Central memory CD4-positive, alpha-beta T cell (primary cell): ENCODE results near the gene FBXL7.

Experiments
- DNase-seq: peaks from one replicate; pipeline ENCODE4 v3.0.0; 2022

FBXL7 gene

DNA sequence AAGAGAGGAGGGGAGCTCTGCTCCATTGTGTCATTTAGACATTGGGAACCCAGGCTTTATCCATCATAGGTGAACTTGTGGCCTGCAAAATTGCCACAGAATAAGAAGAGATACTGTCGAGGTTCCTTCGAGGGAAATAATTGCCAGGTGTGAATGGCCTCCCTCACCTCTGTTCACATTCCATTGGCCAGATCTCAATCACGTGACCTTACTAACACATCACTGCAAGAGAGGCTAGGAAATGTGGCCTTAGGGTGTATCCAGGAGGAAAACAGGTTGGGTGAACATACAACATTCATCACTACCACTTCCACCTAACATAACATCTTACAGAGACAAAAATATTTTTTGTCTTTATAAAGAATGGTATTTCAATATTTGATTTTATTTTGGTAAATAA is 182.1 kb downstream of the FBXL7 start:
- no peak for DNase-seq

DNA sequence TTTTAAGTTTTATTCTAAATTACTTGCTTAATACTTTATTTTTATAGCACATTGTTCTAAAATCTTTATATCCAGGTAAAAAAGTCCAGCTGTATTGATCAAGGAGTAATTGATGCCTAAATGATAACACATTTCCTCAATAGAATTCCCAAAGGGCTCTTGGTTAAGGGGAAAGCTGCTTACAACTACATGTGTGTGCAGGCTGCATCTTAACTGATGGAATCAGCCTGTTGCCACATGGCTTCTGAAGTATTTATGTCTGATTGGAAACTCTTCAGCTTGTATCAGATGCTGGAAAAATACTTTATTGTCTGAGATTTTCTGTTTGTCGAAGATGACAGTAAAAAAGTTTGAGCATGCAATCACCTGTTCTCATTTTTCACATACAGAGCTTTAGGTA is 182.6 kb downstream of the FBXL7 start:
- no peak for DNase-seq

DNA sequence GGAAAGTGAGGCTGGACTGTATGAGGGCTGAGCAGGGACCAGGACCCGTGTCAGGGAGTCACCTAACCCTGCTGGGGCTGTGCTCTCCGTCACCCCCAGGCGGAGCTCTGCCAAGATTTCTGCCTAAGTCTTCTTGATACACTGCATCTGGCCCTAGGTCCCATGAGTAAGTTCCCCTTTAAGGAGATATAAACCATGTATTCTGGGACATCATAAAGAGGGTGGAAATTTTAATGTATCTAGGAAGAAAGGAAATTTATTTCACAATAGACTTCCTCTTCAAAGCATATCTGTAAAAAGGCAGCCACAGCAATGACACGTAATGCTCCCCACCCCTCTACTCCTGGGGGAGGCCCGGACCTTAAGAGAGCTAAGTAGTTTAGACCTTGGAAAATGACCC is 183.4 kb downstream of the FBXL7 start:
- no peak for DNase-seq

DNA sequence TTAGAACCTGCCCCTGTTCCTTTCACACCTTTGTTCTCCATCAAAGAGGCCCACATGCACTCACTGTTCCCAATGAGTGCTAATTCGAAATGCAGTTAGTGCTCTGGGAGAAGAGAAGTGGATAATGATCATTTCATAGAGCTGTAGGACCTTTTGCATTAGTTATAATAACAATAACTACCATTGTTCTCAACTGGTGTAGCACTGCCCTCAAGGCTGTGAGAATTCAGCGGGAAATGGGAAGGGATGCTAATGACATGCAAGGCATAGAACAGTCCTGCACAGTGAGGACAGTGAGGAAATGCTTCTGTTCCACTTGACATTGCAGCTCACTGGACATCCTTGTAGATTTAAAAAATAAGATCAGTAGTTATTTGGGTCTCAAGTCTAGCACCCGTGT is 187.4 kb downstream of the FBXL7 start:
- DNase-seq = no peak

DNA sequence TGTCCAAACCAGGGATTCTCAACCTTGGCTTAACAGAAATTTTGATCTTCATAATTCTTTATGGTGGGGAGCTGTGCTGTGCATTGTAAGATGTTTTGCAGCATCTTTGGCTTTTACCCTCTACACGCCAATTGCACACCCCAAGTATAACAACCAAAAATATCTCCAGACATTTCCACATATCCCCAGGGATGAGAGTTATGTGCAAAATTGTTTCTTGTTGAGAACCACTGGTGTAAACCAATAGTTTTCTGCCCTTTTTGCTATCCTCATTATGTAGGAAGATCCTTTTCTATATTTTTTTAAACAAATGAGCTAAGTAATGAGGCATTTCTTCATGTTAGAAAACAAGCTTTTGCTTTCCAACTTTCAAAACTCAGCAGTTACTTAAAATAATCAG is 189.9 kb downstream of the FBXL7 start:
- no peak for DNase-seq

DNA sequence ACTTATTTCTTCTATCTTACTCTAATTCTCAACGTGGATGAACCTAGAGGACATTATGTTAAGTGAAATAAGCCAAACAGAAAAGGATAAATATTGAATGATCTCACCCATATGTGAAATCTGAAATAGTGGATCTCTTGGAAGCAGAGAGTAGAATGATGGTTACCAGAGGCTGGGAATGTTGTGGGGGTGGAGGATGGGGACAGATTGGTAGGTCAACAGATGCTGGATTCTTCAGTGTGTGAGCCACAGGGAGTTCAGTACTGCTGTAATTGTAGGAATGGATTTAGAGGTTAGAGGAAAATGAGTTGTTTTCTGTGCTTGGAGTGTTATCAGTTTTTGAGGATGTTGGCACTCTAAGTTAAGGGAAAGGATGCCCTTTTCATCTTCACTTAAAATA is 190.6 kb downstream of the FBXL7 start:
- no peak for DNase-seq

DNA sequence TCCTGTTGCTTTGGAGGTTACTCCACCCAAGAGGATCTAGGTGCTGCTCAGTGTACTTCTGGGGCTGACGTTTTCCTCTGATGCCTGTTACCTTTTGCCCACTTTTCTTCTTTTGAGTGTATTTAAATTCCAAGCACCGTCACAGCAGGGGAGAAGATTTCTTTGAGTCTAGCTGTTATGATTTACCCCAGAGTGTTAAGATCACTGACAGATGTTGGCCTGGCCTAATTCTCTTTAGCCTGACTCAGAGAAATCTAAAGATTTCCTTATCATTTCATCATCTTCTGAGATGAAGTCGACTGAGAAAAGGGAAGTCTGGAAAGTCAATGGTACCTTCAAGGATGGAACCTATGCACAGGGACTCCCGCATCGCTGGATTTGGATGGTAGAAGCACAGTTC is 191.5 kb downstream of the FBXL7 start:
- no peak for DNase-seq

DNA sequence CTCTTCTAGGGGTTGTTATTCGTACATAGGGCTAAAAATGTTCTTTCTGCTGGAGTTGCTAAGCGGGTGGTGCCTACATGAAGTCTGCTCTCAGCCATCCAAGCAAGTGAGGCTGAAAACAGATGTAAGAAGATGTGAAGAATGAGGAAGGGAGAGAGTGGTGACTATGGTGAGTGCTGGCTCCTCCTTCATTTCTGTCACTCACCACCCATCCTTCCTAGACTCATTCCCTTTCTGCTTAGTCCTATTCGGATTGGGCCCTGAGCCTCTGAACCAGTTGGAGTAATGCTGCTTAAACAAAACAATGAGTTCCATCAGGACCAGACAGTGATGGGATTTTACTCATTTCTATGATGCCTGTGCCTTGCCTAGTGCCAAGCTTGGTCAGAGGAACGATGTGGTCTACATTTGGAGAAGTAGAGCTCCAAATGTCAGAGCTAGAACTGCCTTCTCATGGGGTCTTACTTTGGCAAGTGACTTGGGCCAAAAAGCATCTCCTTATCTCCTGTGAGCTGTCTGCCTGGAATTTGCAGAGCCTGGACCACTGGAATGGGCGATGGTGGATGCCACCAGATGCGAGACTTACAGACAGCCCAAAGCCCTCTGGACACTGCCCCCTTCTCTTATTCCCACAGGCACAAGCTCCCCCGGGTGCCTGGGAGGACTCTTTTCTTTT is 192.9 kb downstream of the FBXL7 start:
- DNase-seq = no peak

DNA sequence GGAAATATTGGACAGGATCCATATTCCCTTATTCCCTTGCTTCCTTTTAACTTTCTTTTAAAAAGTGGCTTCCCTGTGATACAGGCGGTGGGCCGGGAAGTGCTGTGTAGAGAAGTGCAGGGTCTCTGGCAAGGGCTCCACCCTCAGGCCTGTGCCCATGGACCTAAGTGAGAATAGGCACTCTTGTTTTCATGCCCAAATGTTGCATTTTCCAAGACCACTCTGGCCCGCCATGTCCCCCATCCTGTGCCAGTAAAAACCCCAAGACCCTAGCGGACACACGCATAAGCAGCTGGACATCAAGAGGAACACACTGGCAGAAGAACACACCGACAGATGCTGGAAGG is 193.4 kb downstream of the FBXL7 start:
- no peak for DNase-seq

DNA sequence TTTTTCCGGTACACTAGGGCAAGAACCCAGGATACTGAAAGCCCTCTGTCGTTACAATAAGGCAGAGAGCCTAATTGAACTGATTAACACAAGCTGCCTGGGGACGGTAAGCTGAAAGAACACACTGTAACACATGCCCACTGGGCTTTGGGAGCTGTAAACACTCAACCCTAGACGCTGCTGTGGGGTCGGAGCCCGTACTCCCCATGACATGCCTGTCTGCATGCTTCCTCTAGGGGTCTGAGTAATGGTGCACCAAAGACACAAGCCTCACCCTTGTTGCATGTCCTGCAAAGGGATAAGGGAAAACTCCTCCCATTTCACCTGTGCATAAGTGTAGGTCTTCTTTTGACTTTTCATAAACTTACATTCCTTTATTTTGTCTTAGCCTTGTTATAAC is 194.0 kb downstream of the FBXL7 start:
- no peak for DNase-seq

DNA sequence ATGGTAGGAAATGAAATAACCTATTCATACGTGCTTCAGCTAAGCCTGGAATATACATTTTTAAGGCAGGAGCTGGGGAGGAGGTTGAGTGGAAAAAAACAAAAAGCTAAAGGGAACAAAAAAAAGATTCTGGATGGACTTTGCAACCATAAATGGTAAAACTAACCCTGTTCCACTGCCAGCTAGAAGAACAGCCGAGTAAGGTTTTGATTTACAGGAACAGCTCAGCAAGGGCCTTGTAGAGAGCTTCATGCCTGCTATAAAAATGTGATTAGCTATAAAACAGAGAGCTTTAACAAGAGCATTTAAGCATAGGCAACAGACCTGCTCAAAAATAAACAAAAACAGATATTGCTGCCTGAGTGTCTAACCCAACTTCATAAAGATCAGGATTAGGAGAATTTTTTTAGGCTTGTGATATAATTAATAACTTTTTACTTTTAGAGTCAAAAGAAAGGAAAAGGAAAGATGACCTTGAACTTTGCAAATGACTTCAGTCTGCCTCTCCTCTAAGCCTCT is 194.8 kb downstream of the FBXL7 start:
- DNase-seq = no peak

DNA sequence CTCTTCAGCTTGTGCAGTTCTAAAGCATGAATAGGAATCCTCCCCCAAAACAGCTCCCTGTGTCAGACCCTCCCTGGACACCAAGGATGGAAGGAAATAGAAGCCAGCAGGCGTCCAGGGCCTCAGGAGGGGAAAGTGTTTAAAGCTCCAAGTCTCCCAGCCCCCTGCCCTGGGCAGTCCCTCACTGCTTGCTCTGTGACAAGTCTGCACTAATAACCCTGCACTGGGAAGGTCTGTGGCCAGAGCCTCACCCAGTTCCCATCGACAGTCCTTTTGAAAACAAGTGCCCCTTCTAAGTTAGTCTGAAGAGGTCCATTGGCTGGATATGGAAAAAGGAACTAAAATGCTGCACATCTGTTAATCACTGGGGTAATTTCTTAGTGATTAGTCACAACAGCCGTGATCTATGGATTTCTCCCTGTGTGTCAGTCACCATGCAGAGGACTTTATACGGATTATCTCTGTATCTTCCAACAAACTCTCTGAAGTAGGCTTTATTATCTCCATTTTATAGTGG is 195.3 kb downstream of the FBXL7 start:
- no peak for DNase-seq

DNA sequence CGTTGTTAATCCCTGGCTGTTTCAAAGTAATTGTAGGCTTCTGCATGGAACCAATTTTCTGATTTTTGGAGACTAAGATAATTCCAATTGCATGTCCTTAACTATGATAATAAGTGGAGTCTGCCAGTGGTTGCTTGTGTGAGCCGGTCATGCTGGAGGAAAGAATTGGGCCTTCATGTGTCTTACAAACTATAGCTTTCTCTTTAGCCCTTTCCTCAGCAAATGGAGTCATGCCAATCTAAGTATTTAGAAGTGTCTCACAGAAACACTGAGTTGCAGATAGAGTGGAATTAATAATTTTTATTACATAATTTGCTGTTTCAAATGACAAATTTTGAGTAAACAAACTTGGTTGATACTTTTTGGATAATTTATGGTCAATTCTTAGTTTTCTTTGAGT is 200.4 kb downstream of the FBXL7 start:
- no peak for DNase-seq

DNA sequence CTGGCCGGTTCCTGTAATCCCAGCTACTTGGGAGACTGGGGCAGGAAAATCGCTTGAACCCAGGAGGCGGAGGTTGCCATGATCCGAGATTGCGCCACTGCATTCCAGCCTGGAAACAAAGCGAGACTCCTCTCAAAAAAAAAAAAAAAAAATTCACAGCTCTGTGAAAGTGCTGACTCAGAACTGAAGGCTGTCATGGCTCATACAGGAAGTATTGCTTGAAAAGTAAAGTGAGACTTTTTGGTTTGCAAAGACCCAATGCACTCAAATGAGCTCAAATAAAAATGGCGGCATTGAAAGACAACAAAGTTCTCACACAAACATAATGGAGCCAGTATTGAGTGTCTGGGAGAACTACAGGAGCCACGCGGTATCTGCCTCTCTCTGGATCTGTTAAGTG is 202.1 kb downstream of the FBXL7 start:
- DNase-seq = no peak

DNA sequence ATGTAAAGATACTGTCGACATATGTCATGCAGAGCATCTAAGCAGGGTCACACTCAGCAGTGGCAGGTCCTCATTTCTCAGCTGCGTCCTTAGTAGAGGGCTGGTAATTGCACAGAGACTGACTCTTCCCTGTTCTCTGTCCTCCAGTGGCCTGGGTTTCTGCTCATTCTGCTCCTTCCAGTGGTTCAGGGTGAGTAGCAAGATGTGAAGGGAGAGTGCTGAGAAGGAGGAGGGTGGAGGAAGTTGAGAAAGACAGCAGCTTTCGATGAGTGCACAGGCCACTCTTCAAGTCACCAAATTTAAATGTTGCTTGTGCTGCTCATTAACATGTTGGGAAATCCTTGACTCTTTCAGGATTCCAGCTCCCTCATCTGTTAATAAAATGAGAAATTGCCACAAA is 203.9 kb downstream of the FBXL7 start:
- DNase-seq = no peak

DNA sequence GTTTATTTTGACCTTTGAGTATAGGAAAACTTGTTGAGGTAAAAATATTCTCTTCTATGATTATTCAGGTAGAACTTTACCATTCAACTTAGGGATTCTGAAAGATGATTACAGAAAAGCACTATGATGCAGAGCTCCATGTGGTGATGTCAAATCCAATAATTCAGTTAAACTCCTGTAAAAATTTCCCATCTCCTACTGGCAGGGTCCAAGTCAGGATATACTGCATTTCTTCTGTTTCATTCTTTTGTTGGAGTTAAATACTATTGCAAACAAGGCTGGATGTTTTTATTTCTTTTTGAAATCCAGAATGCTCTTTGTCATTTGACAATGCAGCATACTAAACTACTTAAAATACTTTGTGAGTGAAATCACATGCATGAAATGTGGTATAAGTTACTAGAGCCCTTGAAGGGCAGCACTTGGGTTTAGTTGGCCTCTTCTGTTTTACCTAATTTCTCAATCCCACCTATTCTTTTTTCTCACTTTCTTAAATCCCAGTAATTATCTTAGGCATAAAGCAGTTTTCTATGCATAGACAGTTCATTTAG is 204.5 kb downstream of the FBXL7 start:
- DNase-seq = no peak

DNA sequence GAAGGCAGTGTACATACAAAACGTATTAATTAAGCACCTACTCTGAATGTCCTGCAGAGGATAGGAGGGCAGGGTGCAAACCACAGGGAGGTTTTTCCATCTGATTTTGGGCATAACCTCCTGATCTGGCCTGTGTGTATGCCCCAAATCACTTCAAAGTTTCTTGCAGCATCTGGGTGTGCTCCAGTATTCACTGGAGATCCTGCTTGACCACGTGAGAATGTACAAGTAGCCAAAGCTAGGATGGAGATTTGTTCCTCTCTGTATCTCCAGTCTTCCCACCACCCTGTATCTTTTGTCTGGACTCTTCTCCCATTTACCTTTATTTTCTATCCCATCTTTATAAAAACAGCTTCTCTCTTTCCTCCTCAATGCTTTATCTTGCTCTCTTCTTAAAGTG is 207.7 kb downstream of the FBXL7 start:
- DNase-seq = no peak

DNA sequence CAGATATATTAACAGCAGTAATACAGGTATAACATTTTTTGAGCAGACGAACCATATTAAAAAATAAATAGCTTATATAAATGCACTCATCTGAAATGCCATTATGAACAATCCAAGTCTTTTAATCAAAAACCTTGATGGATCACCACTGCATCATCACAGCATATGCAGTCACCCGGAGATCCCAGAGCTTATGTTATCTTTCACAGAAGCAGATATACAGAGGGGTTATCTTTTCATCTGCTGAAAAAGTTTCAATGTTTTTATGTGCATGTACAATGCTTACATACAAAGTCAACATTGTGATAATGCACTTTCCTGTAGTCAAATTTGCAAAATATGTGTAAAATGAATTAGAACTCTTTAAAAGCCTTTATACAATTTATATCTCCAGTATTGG is 211.9 kb downstream of the FBXL7 start:
- DNase-seq = no peak

DNA sequence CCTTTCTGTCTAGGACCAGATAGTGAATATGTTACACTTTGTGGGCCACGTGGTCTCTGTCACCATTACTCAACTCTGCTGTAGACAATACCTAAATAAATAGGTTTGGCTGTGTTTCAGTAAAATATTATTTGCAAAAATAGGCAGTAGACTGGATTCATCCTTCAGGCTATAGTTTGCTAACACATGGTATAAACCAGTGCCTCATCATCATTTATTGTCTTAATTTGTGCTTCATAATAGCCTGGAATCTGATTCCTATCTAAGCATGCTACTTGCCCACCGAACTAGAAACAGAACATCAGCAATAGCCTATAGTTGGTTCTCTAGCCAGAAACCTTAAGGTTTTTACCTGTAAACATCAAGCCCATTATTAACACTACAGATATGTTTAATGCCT is 215.6 kb downstream of the FBXL7 start:
- DNase-seq = no peak

DNA sequence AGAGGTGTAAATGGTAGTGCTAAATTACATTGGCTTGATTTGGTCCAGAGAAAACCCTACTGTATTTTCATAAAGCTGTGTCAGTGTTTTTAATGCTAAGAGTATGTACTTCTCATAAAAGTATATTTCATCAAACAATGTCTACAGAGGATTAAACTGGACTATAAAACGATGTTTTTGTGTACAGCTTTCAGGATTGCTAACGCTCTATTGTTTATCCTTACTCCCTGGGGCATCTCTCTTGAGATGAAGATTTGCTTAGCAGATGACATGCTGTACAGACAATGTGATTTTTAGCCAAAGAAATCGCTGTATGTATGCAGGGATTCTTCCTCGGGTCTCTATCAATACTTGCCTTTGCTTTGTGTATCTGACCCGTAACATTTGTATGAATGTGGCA is 216.0 kb downstream of the FBXL7 start:
- no peak for DNase-seq

DNA sequence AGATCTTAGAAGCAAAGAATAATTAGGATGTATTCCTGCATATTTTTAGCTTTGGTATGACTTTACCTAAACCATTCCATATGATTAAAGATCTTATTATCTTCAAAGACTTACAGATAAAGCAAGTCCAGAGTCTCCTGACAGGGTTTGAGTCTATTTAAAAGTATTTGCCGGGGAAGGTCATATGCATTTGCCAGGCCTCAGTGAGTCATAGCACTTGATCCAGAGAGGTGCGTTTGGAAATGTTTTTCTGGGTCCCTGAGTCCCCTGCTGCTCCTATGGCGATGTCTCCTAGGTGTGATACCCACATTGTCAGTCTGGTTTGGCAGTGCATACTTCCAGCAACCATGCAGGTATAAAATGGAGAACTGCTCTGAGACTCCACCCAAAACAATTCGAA is 217.0 kb downstream of the FBXL7 start:
- no peak for DNase-seq

DNA sequence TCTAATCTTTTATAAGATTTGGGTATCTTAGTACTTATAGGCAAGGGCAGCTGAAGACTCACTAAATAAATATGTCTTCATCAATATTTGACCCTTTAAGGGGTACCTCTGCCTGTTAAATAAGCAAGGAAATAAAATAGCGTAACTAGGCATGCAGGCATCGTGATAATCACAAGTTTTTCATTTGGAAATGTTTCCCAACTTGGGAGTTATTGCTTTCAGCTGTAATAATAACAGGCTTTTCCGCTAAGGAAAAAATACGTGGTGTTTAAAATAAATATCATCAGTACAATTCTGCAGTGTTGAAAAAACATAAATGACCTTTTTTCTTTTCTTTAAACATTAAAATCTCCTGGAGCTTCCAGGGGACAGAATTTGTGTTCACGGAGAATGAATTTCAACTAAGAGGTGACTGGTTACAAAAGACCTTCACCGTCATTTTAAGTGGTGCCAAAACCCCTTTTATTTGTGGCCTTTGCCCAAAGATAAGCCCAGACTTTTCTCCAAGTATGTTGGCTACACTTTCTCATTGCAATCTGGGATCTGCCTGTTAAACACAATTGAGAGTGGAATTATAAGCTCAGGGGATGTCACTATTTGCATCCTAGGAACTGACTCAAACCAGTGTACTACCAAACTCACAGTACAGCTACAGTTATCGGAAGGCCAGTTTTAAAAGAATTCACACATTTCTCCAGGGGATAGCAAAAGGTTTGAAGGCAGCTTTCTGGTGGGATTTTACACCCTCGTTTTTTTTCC is 218.6 kb downstream of the FBXL7 start:
- DNase-seq = no peak

DNA sequence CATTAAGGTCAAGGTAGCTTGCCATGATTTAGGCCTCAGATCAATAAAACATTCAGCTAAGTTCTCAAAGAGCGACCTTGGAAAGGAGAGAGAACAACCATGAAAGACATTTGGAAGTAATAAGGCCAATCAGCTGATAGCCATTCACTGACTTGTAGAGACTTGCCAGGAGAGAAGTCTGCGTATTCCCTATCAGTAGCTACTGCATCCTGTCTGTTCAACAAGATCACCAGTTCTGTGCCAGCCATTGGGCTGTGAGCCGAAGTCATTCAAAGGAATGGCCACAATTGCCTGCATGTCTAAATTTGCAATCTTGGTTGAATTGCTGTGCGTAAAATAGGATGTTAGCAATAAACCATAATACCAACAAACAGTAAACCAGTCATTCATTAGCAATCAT is 219.8 kb downstream of the FBXL7 start:
- DNase-seq = no peak

DNA sequence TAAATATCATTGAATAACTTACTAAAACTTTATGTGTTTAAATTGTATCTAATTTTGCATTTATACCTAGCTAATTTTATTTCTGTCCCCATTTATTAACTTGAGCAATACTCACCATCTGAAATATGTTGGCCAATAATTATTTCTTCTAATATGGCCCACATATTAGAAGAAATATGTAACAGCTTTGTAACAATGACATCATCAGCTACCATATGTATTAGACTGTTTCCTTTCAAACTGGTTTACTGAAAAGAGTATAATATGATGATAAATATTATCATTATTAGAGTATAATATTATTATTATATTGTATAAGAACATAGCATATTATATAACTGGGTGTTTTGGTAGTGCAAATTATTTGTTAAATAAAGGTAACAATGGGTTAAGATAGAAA is 220.5 kb downstream of the FBXL7 start:
- no peak for DNase-seq
